NCI-H748 (cell line): ENCODE results near the gene DUS2.
"Not testable (repeated sequence)": the region's sequence is repeated elsewhere in the genome, so short reads cannot be mapped to it uniquely, and the experiment has no call there.

Experiments used
- DNase-seq: peaks from one replicate; lab custom pipeline; 2025; ENCODE audit not compliant: unreplicated experiment; lab: John Stamatoyannopoulos, UW

Gene DUS2

GRCh38 chr16:68022728-68023537 is at the start of gene DUS2, which contains the start of gene DDX28:
DUS2 (plus strand) TSS chr16:68023284; CDS start chr16:68038024, 14,740 bp downstream.
DDX28 (minus strand) TSS chr16:68023232; CDS start chr16:68023202, 30 bp downstream.
- peak; percentile 86 for DNase-seq

- no peak for DNase-seq
Observed at GRCh38 chr16:67975321-67976105, 47.6 kb upstream of the DUS2 start.

DNA sequence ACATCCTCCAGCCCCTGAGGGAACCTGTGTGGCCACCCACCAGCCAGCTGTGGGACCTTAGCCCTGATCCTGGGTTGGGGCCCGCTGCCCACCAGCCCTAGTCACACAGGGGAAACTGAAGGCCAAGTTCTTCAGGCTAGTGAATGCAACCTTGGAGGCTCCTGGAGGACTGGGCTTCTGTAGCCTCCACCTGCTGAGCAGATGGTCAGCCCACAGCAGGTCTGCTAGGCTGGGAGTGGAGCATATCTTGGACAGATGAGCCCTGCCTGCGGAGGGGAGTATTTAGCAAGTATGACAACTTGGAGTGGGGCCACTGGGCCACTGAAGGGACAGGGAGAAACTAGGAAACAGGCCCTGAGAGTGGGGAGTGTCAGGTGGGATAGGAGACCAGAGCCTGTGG is 46.9 kb upstream of the DUS2 start:
- no peak for DNase-seq

DNA sequence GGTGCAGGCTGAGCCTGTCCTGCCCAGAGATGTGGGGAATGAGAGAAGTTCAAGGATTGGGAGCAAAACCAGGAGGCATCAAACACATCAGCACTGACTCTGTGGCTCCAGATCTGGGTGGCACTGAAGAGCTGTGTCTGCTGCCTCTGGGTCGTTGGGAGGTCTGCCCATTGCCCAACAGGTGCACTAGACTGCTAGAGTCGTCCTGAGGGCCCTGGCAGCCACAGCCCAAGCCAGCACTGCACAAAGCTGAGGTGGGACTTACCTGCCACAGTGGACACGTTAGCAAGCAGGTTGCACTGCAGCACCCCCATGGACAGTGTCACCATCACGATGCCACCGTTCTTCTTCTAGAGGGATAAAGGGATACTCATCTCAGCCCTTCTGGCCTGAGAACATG is 46.1 kb upstream of the DUS2 start:
- no peak for DNase-seq

DNA sequence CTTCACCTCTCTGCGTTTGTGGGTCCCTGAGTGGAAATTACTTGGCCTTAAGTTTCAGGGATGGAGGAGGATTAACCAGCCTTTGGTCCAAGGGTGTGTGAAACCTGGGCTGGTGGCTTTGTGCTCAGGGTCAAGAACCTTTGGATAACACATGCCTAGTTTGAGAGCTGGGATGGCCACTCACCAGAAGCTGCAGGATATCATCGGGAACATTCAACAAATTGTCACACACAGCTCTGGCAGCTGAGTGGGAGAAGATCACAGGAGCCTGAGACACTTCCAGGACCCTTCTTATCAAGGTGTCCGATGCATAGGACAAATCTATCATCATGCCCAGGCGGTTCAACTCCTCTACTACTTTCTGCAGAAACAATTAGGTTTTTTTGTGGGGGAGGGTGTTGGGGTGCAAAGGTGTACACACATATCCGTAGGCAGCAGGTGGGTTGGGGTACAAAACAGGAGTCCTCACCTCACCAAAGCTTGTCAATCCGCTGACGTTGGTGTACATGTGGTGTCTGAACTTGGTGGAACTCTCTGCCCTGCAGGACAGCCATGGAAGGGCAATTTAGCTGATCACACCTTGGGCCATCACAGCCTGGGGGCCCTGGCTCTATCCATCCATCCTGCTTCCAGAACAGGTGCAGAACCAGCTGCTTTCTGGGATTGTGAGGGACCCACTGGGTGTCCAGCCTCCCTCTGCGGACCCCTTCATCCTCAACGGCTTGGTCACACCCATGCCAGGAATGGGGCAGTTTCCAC is 45.4 kb upstream of the DUS2 start:
- no peak for DNase-seq

DNA sequence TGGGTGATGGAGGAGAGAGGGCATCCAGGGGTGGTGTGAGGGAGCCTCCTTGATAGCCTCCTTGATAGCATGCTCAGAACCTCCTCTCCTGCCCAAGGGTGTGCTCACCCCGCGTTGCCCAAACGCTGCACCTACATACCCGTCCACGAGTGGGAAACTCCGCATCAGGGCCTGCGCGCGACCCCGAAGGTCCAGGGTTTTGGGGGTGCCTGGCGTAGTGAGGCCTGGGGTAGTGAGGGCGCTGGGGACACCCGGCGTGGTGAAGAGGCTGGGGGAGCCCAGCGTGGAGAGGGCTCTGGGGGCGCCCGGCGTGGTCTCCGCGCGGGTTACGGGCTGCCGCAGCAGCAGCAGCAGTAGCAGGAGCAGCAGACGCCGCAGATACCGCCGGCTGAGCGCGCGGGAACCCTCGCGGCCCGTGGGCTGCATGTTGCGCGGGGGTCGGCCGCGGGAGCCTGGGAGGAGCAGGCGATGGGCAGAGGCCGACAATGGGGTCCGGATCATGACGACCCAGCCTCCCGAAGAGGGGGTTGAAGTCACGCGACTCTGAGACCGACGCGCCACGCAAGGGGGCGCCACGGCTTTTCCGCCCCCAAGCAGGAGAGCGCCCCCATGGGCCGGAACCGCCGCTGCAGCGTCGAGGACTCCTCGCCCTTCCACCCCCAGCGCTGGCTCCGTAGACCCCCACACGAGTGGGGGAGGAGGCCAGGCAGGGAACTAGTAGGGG is 43.0 kb upstream of the DUS2 start, which contains the start of gene DPEP3:
Gene DPEP3, minus strand, starts transcription at position 545 of the 724 bp plus-strand sequence. Its CDS starts 119 bp downstream, at position 426.
- DNase-seq, result no peak

DNA sequence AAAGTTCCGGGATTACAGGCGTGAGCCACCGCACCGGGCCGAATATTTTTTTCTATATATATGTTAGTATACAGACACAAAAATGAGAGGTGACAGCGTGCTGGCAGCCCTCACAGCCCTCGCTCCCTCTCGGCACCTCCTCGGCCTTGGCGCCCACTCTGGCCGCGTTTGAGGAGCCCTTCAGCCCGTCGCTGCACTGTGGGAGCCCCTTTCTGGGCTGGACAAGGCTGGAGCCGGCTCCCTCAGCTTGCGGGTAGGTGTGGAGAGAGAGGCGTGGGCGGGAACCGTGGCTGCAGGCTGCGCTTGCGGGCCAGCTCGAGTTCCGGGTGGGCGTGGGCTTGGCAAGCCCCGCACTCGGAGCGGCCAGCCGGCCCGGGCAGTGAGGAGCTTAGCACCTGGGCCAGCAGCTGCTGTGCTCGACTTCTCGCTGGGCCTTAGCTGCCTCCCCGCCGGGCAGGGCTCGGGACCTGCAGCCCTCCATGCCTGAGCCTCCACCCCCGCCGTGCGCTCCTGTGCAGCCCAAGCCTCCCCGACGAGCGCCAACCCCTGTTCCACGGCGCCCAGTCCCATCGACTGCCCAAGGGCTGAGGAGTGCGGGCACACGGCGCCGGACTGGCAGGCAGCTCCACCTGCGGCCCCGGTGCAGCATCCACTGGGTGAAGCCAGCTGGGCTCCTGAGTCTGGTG is 40.9 kb upstream of the DUS2 start:
- DNase-seq, result no peak

- DNase-seq, result no peak
Observed at GRCh38 chr16:67986949-67987348, 36.1 kb upstream of the DUS2 start.

GRCh38 chr16:67987460-67988160 is 35.5 kb upstream of the DUS2 start:
- no peak for DNase-seq

GRCh38 chr16:67988675-67989074 is 34.4 kb upstream of the DUS2 start:
- DNase-seq, result no peak

DNA sequence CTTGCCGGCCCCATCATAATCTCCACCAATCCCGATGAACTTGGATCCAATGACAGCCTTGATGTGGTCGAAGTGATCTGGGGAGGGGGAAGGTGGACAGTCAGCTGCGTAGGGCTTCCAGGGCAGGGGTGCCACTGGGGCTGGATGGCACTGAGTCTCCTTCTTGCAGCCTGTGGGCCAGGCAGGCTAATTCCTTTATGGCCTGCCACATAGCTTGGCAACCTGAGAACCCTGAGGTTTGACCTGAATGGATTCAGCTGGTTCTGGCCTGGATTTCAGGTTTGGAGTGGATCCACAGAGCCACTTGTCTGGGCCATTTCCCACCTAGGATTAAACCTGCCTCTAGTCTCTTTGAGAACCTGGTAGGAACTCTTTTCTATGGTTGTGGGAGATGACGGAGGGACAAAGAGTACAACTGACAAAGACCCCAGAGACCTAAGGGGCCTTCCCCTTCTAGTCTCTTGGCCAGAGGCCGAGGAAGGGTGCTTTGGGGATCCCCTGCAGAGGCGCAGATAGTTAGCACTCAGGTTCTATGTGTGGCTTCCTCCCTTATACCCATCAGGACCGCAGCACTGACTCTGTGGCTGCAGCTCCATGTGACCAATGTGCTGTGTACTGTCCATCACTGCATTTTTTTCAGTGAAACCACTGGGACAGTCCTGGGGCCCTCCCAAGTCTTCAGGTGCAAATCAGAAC is 33.6 kb upstream of the DUS2 start:
- DNase-seq, result no peak

DNA sequence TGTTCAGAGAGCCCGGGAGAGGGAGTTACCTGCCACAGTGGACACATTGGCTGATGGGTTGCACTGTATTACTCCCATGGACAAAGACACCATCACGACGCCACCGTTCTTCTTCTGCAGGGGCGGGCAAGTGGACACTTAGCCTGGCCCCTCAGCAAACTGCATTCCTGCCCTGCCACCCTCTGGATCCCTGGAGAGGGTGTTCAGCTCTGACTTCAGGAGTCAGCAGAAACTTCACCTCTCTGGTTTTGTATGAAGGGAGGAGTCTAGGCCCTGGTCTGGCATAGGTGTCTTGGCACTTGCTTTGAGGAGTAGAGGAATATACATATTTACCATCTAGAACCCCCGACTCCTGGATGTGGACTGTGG is 33.1 kb upstream of the DUS2 start:
- no peak for DNase-seq

DNA sequence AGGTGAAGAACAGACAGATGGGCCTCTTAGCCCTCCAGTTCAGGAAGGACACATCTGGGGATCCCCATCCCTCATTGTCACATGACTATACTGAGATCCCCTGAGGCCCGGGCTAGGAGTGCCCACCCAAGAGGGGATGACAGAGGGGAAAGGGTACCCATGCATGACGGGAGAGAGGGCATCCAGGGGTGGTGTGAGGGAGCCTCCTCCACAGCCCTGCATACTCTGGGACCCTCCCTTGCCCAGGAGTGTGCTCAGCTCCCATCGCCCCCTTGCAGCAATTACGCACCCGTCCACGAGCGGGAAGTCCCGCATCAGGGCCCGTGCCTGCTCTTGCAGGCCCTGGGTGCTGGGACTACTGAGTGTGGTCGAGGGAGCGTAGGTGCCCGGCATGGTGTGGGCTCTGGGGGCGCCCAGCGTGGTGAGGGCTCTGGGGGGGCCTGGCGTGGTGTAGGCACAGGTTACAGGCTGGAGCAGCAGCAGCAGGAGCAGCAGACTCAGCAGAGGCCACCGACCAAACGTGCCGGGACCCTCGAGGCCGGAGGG is 30.4 kb upstream of the DUS2 start:
- no peak for DNase-seq

DNA sequence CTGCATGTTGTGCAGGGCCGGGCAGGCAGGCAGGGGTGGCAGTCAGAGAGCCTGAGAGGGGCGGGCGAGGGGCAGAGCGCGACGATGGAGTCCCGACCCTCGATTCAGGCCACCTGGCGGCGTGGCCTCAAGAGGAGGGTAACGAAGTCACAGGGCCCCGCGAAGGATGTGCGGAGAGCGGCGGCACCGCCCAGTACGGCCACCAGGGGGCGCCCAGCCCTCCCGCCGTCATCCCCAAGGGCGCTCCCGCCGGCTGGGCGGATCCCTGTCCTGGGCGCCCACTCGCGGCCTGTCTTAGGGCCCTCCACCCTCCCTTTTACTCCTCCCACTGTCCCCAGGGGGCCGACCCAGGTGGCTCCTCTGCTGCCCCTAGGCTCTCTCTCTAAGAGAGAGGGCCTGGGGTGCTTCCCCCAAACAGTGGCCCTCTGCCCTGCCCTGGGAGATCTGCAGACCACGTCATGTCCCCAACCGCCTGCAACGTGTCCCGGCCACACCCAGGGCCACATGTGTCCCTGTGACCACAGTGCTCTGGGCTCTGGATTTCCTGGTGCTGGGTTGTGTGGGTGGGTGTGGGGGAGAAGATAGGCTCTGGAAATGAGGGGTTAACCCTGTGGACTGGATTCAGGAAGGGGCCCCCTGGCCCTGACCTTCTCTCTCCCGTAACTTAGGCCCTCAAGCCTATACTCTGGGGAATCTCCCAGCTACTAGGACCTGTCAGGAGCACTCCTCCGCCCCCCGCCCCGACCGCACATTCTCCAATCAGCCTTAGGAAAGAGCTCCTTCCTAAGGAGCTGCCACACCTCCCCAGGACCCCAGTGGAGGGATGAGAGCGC is 29.7 kb upstream of the DUS2 start:
- DNase-seq, result peak; percentile 56

- DNase-seq, result not testable (repeated sequence)
Observed at GRCh38 chr16:67994040-67994408, 29.1 kb upstream of the DUS2 start.

GRCh38 chr16:67995423-67995822 is 27.7 kb upstream of the DUS2 start:
- no peak for DNase-seq

DNA sequence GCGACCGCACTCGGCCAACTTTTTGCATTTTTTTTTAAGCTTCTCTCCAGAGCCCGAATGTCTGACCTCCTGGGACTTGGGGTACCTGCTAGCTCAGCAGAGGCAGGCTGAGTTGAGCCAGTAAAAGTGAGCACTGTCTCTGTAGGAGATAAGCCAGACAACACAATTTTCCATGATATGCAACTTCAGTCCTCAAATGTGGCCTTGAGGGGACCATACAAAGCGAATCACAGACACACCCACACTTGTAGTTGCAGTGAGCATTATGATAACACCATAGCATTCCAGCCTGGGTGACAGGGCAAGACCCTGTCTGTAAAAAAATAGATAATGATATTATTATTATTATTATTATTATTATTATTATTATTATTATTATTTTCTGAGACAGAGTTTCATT is 26.4 kb upstream of the DUS2 start:
- DNase-seq, result no peak
